SIG-M5 treated with dmso at 0.1 percent for 504 hours (cell line): ENCODE results near the gene ST3GAL2.

Experiments
- DNase-seq: peaks from one replicate; lab custom pipeline; 2025; ENCODE audit not compliant: unreplicated experiment; lab: John Stamatoyannopoulos, UW

Gene ST3GAL2

DNA sequence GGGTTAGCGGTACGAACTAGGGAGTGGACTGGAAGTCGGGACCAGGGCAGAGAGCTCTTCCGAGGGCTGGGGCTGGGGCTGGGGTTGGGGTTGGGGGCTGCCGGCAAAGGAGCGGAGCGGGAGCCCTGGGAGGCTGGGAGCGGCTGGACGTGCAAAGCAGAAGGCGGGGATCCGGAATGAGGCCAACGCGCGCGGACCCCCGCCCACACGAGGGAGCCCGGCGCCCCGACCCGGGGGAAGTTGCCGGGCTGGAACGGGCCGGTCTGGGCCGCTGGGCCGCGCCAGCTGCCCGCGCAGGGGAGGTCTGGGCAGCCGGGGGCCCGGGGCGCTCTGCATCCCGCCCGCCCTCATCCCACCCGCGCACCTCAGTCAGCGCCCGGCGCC lies 323 bp downstream of the ST3GAL2 start:
- no peak for DNase-seq

- DNase-seq: no peak
Measured at GRCh38 chr16:70437582-70438557, 1.0 kb downstream of the ST3GAL2 start.

DNA sequence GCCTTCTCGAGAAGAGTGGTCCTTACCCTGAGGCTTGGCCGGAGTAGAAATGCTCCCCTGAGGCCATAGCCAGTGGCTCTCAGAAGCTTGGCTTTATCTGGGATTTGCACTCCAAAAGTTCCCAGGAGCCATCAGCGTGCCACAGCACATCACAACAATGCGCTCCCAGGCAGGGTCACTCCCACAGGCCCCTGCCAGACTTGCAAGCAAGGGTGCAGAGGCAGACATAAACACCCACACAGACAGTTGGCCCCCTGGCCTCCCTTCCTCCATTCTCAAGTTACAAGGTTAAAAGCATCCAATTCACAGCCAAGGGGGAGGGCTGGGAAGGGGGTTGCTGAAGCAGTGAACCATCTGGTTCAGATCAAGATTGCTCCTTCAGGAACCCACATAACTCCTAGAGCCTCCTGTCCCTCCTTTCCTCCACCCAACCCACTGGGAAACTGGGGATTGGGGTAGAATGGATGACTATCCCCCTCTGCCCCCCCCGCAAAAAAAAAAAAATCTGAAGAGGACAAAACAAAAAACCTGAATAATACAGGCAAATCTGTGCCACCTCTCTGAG lies 1.8 kb downstream of the ST3GAL2 start:
- no peak for DNase-seq

GRCh38 chr16:70434484-70435260 lies 4.2 kb downstream of the ST3GAL2 start:
- no peak for DNase-seq

DNA sequence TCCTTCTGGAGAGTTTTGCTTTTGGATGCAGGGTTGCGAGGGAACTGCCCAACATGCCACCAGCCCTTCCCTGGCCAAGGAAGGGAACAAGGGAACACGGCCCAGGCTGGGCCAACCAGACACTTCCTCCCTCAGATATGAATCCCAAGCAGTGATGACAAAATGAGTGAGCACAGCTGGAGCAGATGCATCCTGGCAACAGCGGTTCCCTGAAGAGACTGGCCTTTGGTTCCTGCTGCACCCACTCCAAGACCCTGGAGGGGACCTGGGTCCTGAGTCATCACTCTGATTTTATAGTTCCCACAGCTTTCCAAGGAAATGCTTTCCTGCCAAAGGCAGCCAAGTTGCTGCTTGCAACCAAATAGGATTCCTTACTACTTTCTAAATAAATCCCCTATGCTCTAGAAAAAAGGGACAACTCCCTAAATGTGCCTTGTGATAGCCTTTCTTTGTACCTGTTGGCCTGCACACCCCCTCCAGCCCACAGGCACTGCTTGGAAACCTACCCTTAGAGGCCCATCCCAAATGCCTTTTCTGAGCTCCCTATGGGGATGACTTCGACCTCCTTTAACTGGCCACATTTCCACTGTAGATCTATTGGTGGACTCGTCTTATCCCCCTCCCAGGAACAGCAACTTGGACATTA lies 5.3 kb downstream of the ST3GAL2 start:
- DNase-seq: no peak

DNA sequence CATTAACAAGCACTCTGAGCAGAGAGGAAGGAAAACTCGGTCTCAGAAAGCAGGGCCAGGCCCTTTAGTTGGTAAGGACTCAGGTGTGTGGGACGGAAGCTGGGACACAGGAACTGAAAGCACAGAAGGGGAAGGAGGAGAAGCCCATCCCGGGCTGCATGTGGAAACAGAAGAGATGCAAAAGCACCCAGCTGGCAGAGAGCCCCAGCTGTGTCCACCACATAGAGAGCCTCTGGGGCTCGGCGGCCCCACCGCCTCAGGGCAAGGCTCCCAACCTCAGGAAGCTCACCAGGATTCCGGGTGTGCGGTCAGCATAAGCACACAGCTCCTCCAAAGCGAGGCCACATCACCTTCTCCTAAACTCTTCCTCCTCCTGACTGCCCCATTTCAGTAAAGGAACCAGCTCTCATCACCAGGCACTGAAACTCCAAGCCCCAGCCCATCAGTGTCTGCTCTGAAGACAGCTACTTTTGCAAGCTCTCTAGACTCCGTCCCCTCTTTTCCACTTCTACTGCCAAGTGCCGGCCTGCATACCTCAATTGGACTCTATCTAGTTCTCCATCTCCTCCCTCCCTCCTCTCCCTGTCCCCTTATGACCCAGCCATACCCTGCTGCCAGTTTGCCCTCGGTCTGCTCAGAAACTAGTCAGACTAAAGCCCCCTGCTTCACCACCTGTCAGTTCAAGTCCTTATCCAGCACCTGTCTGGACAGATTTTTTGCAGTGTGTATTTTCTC lies 6.0 kb downstream of the ST3GAL2 start:
- DNase-seq: peak; percentile 90

DNA sequence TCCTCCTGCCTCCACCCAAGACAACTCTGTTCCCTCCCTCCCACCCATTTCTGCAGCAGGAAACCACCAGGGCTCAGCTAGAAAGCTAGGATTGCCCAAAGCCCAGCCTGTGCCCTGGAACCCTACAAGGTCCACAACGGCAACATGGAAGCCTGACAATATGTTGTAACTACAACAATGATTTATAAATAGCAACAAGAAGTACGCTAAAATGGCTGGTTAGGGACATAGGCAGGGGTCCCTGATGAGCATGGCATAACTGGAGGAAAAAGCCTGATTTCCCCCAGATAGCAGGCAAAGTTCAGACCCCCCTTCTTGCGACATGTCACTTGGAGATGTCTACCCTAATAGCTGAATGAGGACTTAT lies 6.6 kb downstream of the ST3GAL2 start:
- DNase-seq: peak; percentile 90

GRCh38 chr16:70430667-70431536 lies 8.0 kb downstream of the ST3GAL2 start:
- DNase-seq: peak; percentile 82

DNA sequence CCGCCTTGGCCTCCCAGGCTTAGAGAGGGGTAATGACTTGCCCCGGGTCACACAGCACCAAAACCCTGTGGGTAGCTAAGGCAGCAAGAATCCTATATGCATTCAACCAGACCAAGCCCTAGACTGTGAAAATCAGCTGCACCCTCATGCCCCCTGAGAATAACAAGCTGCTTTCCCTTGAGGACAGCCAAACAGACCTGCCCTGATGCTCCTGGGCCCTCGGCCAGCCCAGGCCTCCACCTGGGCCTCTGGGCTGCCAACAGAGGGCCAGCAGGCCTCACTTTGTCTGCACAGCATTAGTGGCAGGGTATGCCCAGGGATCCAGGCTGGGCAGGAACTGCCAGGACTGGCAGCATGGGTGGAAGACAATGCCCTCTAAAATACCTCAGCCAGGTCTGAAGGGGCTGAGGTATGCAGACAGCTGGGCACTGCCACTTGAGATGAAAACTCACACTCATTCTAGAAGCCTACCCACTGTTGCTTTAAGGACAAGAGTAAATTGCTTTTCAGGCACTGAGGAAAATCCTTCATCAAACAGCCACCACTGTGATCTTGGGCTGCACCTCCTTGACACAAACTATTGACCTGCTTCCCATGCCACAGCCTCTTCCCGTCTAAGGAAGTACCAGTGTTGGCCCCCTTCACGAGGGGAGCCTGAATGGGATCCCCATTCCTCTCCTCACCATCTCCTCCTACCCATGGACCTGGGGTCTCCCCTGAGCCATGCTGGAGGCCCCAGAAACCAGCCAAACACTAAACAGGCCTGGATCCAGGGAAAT lies 8.8 kb downstream of the ST3GAL2 start:
- no peak for DNase-seq

GRCh38 chr16:70428178-70428998 lies 10.5 kb downstream of the ST3GAL2 start:
- peak; percentile 82 for DNase-seq

- DNase-seq: no peak
Measured at GRCh38 chr16:70427786-70428177, 11.1 kb downstream of the ST3GAL2 start.

DNA sequence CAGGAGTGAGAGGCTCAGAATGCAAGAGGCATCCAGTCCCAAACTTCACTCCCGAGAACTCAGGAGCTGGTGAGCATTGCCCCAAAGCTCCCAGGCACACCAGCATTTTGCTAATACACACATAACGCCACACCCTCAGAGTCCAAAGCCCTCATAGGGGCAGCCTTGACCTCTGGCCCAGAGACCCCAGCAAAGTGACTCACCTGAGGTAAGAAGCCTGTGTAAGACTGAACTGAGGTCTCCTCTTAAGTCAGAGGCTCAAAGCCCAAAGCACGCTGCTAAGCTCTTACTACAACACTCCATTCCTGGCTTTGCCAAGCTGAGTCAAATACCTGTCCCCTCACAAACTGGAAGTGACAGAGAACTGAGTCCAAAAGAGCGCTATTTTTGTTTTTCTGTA lies 16.4 kb downstream of the ST3GAL2 start:
- DNase-seq: no peak

GRCh38 chr16:70421473-70422311 lies 17.2 kb downstream of the ST3GAL2 start:
- DNase-seq: no peak

GRCh38 chr16:70421014-70421413 lies 17.9 kb downstream of the ST3GAL2 start:
- no peak for DNase-seq

DNA sequence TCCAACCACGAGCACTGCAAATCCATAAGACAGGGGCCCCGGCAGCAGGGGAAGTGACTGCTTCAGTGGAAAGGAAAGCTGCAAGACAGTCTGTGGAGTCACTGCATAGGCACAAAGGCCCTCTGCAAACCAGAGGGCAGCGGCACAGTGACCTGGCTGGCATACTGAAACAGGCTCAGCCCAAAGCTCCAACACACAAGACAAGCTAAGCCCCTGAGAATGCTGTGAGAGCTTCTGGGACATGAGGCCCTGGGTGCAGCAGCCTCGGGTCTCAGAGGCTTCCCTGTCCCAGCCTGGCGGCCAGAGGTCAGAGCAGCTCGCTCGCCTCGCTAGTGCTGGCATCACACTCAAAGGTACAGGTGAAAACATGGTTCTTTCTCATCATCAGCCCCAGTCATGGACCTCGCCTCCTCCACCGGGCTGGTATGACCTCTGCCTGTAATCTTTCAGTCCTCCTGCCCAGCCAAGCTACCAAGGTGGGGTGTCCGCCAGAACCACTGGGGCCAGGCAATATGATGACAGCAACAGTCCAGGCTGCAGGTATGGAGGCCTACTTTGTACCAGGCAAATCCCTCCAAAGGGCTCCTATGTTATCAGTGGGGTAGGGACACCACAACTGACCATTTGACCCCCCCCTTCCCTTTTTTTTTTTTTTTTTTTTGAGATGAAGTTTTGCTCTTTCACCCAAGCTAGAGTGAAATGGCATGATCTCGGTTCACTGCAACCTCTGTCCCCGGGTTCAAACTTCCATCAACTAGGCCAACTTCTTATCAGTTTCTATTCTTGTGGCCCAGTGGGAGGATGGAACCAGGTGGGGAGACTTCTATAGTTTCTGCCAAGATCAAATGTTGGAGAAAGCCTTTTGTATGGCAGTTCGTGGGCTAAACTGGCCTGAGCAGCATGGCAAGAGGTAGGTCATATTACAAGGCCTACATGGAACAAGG lies 19.2 kb downstream of the ST3GAL2 start:
- DNase-seq: no peak

DNA sequence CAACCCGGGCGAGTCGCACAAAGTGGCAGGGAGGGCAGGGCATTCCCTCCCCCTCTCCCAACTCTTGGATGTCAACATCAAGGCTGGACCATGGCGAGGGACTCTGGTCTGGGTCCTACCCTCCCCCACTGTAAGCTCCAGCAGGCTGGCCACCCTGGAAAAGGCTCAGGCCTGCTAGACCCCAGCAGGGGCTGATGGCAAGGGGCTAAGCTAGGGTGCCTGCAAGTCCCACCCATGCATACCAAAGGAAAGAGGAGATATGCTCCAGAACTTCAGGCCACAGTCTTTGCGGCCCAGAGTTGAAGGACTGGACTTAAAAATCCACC lies 19.9 kb downstream of the ST3GAL2 start:
- no peak for DNase-seq
